ENCODE data around the gene APOBEC3B. TPM values are rescaled to one million over a fixed set of nuclear protein-coding genes. Genes with fewer than 3 reads are reported as not detected.

Gene APOBEC3B
- total and polyA plus RNA-seq, 9 of the 15 experiments (the other 6 are each of a cell fraction or from before 2014, with no cell fraction given): 5.9 to 166 (median 43.2) TPM

- peaks cover 12 to 21% of the 10 kb centered on the region in 2 experiments; a peak in 4 of 5 replicates for H3K27me3 ChIP-seq (ENCODE audit: control insufficient read depth in 2 of 2, insufficient read depth in 2 of 2, low read length in 2 of 2)
- intact Hi-C loops (cut with micrococcal nuclease) (no loop called here), in situ Hi-C loops (cut with MboI) (no loop called here)
- peak overlapping the region in 1 of 2 experiments; percentile 65; a peak in 1 of 4 replicates for H3K9ac ChIP-seq (ENCODE audit: insufficient read depth in 1 of 2, low read depth in 2 of 2, low read length in 2 of 2)
- BruUV-seq (replicated peaks): no TSS peak
- peak; percentile 56 for ATAC-seq
- peaks cover 5 to 18% of the 10 kb centered on the region in 2 experiments; a peak in 4 of 5 replicates for H3K4me1 ChIP-seq (replicated peaks in 1 of 2; ENCODE audit: control insufficient read depth in 2 of 2, insufficient read depth in 2 of 2, low read length in 2 of 2)
- TF ChIP-seq, protein P1, sequence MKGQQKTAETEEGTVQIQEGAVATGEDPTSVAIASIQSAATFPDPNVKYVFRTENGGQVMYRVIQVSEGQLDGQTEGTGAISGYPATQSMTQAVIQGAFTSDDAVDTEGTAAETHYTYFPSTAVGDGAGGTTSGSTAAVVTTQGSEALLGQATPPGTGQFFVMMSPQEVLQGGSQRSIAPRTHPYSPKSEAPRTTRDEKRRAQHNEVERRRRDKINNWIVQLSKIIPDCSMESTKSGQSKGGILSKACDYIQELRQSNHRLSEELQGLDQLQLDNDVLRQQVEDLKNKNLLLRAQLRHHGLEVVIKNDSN (CRISPR knock-in tag; IDR thresholded peaks at IDR 0.05): peak; percentile 28; the same call in 1 of the 2 replicates
- TF ChIP-seq MTA3 (IDR thresholded peaks at IDR 0.05; ENCODE audit: borderline replicate concordance): no peak
- TF ChIP-seq BHLHE40 (IDR thresholded peaks at IDR 0.05; ENCODE audit: low read length): peak; percentile 45; the same call in 1 of the 2 replicates
- peak; percentile 45 for TF ChIP-seq USF2 (CRISPR knock-in tag; IDR thresholded peaks at IDR 0.05)
- TF ChIP-seq NFE2 (IDR thresholded peaks at IDR 0.05; ENCODE audit: low read depth): peak; percentile 20; the same call in 1 of the 2 replicates
- TF ChIP-seq CBFA2T3 (IDR thresholded peaks at IDR 0.05): peak; percentile 32; the same call in 1 of the 2 replicates
- no peak for TF ChIP-seq TCF7L2 (IDR thresholded peaks at IDR 0.05; ENCODE audit: low read depth, low read length)
- H3K4me2 ChIP-seq (ENCODE audit: insufficient read depth, low read length): no peak overlapping the region
- 0 out of 2 replicates have a peak overlapping the region, but pooled peaks have one; percentile 38 for H2AFZ ChIP-seq (ENCODE audit: low read depth, low read length)
- CTCF ChIA-PET (ENCODE audit: low intra/inter-chr PET ratio): no interaction called here
- 8% methylated on average over 8 of the region's 13 CpGs for WGBS (ENCODE audit: insufficient coverage, low coverage, missing lambda C conversion rate)
- no peak for FAIRE-seq
- no peak overlapping the region for H3K4me3 ChIP-seq
- H3K27ac ChIP-seq (ENCODE audit: extremely low read depth, low read depth, low read length): no peak overlapping the region
- no peaks in the 10 kb centered on the region for H3K9me1 ChIP-seq (ENCODE audit: control insufficient read depth, insufficient read depth, low read length)
- POLR2A ChIA-PET: no interaction called here
- no peaks in the 10 kb centered on the region for H3K9me3 ChIP-seq (replicated peaks; ENCODE audit: control insufficient read depth, insufficient read depth, low read depth, low read length)
- 0 out of 2 replicates have a peak, but pooled peaks cover 4% of the 10 kb centered on the region for H4K20me1 ChIP-seq (replicated peaks; ENCODE audit: control insufficient read depth, insufficient read depth, low read length)
- H3K36me3 ChIP-seq (ENCODE audit: control insufficient read depth, insufficient read depth, low read length): no peaks in the 10 kb centered on the region
- peak in 2 of 4 experiments; percentile 29 to 37 for DNase-seq (ENCODE audit: extremely low read depth in 1 of 4, low spot score in 3 of 4)
- H3K79me2 ChIP-seq (ENCODE audit: control insufficient read depth, insufficient read depth, low read length): no peaks in the 10 kb centered on the region
These were observed 31.4 kb upstream of the APOBEC3B start for GRCh38 chr22:38950527-38951295.

All from K562 (cell line).